ENCODE data around the gene GRB2. TPM values are rescaled to one million over a fixed set of nuclear protein-coding genes. Genes with fewer than 3 reads are reported as not detected.

Gene GRB2
- total and polyA plus RNA-seq, 2 of the 8 experiments (the other 6 are each of a cell fraction or from before 2014, with no cell fraction given): 44.2 to 101 TPM

- Histone ChIP-seq H3K18ac (ENCODE audit: extremely low read depth, low read length) (no peak overlapping the region), H3K36me3 (ENCODE audit: control insufficient read depth in 2 of 4, insufficient read depth in 4 of 4, low read length in 3 of 4) (no peaks in the 10 kb centered on the region; a peak in 2 of 8 replicates), H3K27me3 (replicated peaks in 1 of 4; ENCODE audit: control insufficient read depth in 3 of 4, extremely low read depth in 1 of 4, insufficient read depth in 3 of 4, low read length in 3 of 4) (no peaks in the 10 kb centered on the region), H3K4me2 (ENCODE audit: insufficient read depth in 1 of 2, low read depth in 2 of 2, low read length in 2 of 2) (no peak overlapping the region; a peak in 1 of 4 replicates), H3K9me3 (ENCODE audit: insufficient read depth in 2 of 2, low read depth in 1 of 2, low read length in 1 of 2) (no peaks in the 10 kb centered on the region), H3K9ac (replicated peaks in 1 of 4; ENCODE audit: extremely low read depth in 1 of 4, low read depth in 3 of 4, low read length in 3 of 4) (no peak overlapping the region), H3K14ac (ENCODE audit: insufficient read length) (no peak overlapping the region), H2BK15ac (ENCODE audit: low read length) (no peak overlapping the region), H2BK12ac (ENCODE audit: low read depth, low read length) (no peak overlapping the region), H3K4me3 (ENCODE audit: extremely low read depth in 1 of 4, insufficient read depth in 2 of 4, low read depth in 3 of 4, low read length in 4 of 4) (no peak overlapping the region), H2BK20ac (ENCODE audit: low read length) (no peak overlapping the region), H3K23me2 (ENCODE audit: low read depth, low read length) (no peaks in the 10 kb centered on the region), H4K8ac (ENCODE audit: extremely low read depth, insufficient read depth, low read length) (no peak overlapping the region), H3K27ac (ENCODE audit: low read depth, low read length) (no peak overlapping the region), H4K91ac (replicated peaks; ENCODE audit: insufficient read length, low read length) (no peak overlapping the region), H3K79me2 (ENCODE audit: control insufficient read depth in 1 of 2, insufficient read depth in 2 of 2, low read length in 2 of 2) (peaks cover 6 to 44% of the 10 kb centered on the region in 2 experiments; a peak in 3 of 4 replicates), H2AFZ (ENCODE audit: low read length) (no peak overlapping the region), H3K4ac (replicated peaks; ENCODE audit: insufficient read length, low read depth, low read length) (no peak overlapping the region), H3K23ac (ENCODE audit: insufficient read length) (no peak overlapping the region), H4K5ac (ENCODE audit: insufficient read length, low read depth, low read length) (no peak overlapping the region), H2BK5ac (ENCODE audit: low read depth, low read length) (no peak overlapping the region), H3K56ac (replicated peaks; ENCODE audit: insufficient read length, low read depth, low read length) (no peak overlapping the region), H3K4me1 (replicated peaks in 1 of 4; ENCODE audit: control insufficient read depth in 3 of 4, insufficient read depth in 4 of 4, low read length in 3 of 4) (peaks cover 0 to 10% (median 4%) of the 10 kb centered on the region in 4 experiments; a peak in 2 of 7 replicates), H3K79me1 (ENCODE audit: low read depth, low read length) (peaks cover 13% of the 10 kb centered on the region), H4K20me1 (replicated peaks in 1 of 2; ENCODE audit: control insufficient read depth in 1 of 2, insufficient read depth in 2 of 2, low read length in 2 of 2) (peaks cover 0 to 7% of the 10 kb centered on the region in 2 experiments), H2AK5ac (ENCODE audit: low read depth, low read length) (no peak overlapping the region), H2BK120ac (replicated peaks; ENCODE audit: low read depth, low read length) (no peak overlapping the region)
- CTCF ChIA-PET (ENCODE audit: partially characterized antibody): interaction anchor here (0.9 to 4.5 kb wide), 4 partner anchors 9 to 66 kb away, joined by 3 to 23 read pairs (median 5); no protein-coding TSS in a partner anchor
- TF ChIP-seq GTF2F1 (IDR thresholded peaks at IDR 0.05; ENCODE audit: borderline replicate concordance, low read depth, low read length) (no peak), NANOG (IDR thresholded peaks at IDR 0.05; ENCODE audit: insufficient read depth, low read depth, low read length, poor library complexity, severe bottlenecking) (no peak), RBBP5 (IDR thresholded peaks at IDR 0.05; ENCODE audit: borderline replicate concordance, low read depth, low read length) (no peak), ZNF274 (IDR thresholded peaks at IDR 0.05; ENCODE audit: borderline replicate concordance, extremely low read depth, low read length) (no peak), SIRT6 (IDR thresholded peaks at IDR 0.05; ENCODE audit: low read length) (no peak), KDM1A (IDR thresholded peaks at IDR 0.05; ENCODE audit: borderline replicate concordance, low read length) (no peak), SAP30 (IDR thresholded peaks at IDR 0.05; ENCODE audit: insufficient read depth, insufficient replicate concordance, low read length) (no peak), TAF1 (IDR thresholded peaks at IDR 0.05; ENCODE audit: low read depth, low read length) (no peak)
- no peak for DNase-seq (ENCODE audit: low read depth in 1 of 2, low spot score in 2 of 2)
- no peak for FAIRE-seq
- POLR2A ChIA-PET (ENCODE audit: partially characterized antibody): interaction anchor here (0.9 kb wide), 1 partner anchor 14 kb away, joined by 3 read pairs; no protein-coding TSS in a partner anchor
- 94% methylated on average over 6 of the region's 6 CpGs; no CpG with 5 or more reads in 1 of the 2 experiments for WGBS, 2 experiments (ENCODE audit: extremely low coverage in 1 of 2, insufficient coverage in 1 of 2, insufficient read length in 1 of 2, insufficient replicate concordance in 2 of 2, low coverage in 1 of 2, low lambda C conversion rate in 2 of 2, missing lambda C conversion rate in 1 of 2)
These were observed 73.8 kb downstream of the GRB2 start for GRCh38 chr17:75331671-75332070.

All from H1 (cell line).